NCI-H345 (cell line): ENCODE measurements around the gene TREM1.
"Not testable (repeated sequence)": the region's sequence is repeated elsewhere in the genome, so short reads cannot be mapped to it uniquely, and the experiment has no call there.

Experiments used
- DNase-seq: peaks from one replicate; lab custom pipeline; 2025; lab: John Stamatoyannopoulos, UW

The TREM1 gene

DNA sequence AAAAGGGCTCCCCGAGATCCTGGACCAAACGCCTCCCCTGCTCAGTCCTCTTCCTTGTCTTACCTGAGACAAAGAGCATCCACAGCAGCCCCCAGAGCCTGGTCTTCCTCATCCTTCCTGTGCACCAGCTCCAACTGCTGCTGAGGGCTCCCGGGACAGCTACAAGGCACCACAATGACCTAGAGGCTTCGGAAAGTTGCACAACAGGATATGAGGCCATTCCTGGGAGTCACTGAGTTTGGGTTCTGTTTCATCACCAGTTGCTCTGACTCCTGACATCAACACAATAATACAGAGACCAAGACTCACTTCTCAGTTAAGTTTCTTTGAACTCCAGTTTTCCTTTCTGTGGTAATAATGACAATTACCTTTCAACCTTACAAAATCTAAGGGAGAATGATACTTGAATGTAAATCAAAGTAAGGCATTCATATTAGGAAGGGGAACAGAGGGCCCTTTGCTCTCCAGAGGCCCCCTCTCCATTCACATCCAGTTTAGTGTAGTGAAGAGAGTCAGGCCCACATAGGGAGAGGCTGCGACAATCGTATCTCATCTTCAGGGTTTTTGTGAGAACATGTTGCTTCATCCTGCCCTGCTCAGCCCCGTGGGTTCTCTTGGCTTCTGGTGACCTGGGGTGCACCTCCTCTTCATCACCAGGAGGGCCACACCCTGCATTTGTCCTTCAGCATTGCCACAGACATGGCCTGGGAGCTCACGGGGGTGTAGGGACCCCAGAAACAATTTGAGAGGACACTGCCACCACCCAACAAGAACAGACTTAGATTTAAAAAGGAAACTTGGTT lies at the start of gene TREM1:
TREM1 (minus strand) TSS at position 139 of the 803 bp plus-strand sequence; CDS start at position 112, 27 bp downstream.
- no peak for DNase-seq

DNA sequence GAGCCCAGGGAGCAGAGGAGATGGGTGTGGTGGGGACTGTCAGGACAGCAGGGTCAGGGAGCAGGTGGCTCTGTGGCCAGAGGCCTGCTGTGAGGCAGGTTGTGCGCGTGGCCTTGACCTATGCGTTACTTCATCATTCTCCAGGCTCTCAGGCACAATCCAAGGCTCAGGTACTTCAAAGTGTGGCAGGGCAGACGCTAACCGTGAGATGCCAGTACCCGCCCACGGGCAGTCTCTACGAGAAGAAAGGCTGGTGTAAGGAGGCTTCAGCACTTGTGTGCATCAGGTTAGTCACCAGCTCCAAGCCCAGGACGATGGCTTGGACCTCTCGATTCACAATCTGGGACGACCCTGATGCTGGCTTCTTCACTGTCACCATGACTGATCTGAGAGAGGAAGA lies 49.5 kb upstream of the TREM1 start:
- no peak for DNase-seq

DNA sequence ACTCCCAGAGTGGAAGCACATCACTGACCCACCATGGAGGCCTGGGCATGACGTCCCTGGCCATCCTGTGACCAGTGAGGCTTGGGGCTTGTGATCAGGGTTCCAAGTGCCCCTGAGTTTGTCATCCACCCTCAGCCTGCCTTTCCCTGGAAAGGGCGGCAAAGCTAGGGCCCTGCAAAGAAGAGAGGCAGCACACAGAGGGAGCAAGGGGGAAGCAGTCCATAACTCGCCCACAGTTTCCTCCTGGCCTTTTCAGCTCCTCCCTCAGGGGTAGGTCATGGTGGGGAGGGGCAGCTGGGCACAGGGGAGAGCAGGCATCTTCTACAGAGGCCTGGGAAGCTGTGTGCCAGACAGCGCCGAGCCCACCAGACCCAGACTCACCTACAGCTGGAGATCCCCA lies 48.8 kb upstream of the TREM1 start, which contains the start of gene NCR2:
NCR2 (plus strand) TSS at position 313 of the 400 bp plus-strand sequence. CDS start 269 bp downstream, outside the sequence.
- DNase-seq = no peak

DNA sequence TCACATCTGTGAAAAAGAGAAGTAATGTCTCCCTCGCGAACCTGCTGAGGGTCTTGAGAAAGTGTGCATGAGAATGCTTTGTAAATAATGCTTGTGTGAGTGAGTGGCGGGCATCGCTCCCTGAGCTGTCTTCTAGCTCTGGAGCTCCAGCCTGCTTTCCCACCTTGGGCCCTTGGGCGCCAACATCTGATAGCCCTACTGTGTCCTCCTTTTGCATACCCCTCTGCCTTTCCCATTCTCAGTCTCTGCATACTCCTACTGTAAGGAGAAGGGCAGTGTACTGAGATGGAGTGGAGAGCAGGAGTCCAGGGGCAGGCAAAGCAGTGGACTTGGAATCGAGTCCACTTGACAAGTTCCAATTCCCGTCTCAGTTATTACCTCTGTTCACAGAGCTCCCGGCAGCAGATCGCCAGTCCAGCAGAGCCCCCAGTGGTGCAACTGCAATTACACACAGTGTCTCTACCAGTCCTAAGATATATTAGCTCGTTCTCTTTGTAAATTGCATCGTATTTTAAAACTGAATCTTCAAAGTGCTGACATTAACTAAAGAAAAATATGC lies 48.1 kb upstream of the TREM1 start:
- DNase-seq = no peak

DNA sequence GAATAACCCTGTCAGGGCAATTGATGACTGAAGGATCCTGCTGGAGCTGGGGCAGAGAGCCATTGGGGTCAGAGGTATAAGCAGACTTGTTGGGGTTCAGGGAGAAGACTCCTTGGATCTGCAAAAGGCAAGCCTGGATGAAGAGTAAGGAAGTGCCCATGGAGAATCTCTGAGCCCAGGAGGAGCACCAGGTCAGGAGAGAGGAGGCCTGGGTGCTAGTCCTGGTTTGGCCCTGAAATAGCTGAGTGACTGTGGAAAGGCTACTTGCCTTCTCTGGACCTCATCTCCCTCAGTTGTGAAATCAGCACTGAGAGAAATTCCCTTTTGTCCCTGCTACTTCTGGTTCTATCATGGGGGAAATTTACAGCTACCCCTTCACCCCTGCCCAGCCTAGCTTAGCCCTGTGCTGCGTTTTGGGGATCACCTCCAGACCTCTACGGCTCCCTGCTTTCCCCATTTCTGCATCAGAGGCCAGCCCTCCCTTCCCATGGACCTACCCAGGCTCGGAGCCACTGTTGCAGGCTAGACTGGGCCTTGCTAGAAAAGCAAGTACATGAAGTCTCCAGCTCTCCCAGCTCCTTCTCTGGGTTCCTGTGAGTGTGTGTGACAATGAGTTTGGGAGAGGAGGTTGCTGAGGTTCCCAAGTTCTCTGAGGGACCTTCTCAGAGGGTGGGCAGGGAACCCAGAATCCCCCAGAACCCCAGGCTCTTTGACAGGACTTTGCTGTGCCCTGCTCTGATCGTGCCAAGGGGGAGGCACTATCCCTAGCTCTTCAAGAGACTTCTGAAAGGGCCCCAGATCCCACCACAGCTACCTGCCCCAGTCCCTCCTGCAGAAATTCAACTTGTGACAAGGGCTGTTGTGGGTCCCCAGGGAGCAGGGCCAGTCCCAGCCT lies 46.6 kb upstream of the TREM1 start:
- no peak for DNase-seq

DNA sequence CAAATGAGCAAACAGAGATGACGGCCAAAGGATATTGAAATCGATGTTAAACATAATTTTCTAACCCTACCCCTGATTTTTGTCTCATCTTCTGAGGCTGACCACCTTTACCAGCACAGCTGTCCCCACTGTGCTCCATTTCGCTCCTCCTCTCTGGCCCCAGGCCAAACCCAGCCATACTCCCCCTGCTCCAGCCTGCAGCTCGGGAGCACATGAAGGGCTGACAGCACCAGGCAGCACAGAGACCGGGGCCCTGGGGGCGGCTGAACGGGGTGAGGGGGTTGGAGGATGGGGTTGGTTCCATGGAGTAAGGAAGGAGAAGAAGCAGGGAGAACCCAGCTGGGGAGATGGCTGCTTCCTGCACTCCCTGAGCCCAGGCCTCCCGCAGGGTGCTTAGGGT lies 45.8 kb upstream of the TREM1 start:
- no peak for DNase-seq

DNA sequence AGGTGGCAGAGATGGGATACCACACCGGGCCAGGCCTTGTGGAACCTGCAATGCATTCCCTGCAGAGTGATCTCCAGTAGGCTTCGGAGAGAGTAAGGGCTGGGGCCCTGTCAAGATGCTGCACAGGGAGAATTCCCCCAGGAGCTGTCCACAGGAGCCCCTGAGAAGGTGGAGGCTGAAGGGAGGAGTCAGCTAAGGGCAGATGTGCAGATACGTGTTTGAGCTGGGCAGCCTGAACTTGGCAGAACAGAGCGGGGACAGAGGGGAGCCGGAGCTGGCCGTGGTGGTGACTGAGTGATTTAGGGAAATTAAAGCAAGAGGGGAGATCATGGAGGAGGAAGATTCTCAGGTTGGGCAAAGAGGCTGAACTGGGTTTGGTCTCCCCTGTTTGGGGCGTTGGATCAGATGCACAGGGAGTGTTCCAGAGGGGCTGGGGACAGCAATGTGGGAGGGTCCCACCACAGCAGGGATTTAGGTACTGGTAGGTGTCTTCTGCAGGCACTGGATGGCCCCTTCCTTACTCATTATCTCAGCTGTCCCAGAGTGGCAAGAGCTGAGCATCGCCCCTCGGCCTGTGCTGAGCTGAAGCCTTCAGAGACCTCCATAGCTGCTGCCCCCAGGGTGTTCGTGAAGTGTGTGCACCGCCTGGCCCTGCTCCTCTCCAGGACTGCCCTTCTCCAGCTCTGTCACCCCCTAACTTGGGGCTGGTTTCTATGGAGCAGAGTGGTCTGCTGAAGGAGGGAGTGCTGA lies 45.1 kb upstream of the TREM1 start:
- DNase-seq = no peak

DNA sequence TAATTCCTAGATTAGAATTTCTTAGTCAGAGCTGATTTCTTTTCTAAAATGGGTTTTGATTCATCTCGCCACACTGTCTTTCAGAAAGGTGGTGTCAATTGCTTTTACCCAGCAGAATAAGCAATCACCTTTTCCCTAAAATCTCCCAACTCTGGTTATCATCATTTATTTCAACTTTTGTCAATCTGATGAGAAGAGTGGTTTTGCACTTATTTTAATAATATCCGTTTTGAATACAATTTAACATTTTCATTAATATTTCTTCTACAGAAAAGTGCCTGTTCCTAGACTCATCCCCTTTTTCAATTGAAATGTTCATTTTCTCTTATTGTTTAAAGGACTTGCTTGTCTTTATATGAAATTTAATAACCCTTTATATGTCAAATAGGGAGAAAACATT lies 40.7 kb upstream of the TREM1 start:
- DNase-seq = no peak

DNA sequence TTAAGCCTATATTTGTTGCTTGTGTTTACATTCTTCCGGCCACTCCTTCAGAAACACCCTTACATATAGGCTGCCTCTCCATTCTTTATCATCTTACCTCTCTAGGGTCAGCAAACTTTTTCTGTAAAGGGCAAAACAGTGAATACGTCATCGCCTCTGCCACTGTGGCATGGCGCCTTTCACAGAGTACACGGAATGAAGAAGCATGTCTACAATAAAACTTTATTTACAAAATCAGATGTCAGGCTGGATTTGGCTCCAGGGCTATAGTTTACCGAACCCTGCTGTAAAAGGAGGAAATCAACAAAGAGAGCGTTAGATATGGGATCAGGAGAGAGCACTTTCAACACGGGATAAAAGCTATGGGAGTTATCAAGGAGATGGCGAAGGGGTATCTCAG lies 39.6 kb upstream of the TREM1 start:
- DNase-seq = no peak

DNA sequence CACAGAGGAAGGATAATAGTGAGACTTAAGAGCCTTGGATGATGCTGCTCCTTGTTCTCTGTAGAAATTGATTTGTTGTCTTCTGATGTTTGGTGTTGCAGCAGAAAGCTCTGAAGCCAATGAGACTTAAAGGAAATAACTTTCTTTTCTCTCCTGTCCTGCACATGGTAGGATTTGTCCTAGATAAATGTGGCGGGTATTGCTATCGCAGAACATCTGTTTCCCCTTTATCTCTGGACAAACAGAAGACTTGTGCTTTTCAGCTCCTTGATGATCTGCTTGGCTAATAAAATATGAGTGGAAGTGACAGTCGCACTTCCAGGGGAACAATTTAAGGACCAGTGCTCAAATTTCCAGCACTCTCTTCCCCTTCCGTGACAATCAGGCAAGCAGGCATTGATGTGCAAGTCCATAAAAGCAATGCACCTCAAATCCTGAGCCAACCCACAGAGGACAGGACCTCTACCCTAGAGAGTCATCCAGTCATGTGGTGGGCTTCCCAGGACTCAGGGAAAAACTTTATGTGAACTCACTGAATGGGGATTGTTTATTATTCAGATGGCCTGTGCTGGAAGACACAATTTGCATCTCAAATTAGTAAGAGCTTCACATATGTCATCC lies 39.1 kb upstream of the TREM1 start:
- DNase-seq = no peak

DNA sequence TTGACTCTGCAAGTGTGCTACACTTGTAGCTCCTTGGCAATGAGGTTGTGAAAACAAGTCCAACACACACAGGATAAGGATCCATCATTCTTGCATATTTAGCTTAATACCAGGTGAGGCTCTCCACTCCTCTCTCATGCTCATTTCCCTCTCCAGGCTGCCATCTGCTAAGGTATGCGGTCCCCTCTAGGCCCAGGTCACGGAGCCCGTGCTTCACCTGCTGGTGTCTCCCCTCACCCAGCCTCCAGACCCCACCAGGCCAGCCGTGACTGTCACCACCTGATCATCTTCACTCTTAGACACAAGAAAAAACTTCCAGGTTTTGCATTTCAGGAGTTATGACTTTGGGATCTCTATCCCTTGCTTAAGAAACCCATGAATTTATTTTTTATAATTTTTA lies 34.7 kb upstream of the TREM1 start:
- DNase-seq = no peak

DNA sequence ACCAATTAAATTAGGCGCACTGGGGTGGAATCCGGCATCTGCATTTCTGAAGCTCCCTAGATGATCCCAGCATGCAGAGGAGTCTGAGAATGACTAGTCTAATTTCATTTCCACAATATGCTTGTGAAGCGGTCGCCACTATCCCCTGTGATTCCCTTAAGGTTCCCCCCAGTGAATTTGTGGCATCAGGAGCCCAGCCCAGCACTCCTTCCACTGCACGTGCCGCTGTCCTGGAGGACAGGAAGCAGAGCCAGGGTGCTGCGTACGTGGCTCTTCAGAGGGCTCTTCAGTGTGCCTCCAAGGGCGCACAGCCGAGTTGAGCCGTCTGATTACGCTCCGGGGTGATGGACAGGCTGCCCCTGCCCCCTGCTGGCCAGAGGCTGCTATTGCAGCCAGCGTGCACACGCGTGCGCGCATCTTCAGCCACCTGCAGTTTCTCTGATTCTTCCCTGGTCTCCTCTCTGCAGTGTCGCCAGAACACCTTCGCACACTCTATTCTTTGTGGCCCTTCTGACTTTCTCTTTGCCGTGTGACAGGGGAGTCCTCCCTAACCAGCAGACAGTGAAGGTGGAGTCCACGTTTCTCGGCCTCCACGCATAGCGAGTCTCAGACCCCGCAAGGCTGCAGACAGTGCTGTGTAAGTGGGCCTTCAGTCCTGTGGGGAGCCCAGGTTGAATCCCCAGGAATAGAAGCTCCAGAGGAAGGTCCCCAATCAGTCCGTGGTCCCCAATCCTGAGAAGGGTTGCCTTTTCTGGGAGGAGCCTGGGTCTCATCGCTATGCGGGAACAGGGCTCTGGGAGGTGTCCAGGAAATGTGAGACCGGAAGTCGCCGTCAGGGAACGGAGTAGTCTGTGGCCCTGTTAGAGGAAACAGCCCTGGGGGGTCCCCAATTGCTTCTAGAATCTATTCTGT lies 32.4 kb upstream of the TREM1 start:
- DNase-seq = peak; percentile 93

DNA sequence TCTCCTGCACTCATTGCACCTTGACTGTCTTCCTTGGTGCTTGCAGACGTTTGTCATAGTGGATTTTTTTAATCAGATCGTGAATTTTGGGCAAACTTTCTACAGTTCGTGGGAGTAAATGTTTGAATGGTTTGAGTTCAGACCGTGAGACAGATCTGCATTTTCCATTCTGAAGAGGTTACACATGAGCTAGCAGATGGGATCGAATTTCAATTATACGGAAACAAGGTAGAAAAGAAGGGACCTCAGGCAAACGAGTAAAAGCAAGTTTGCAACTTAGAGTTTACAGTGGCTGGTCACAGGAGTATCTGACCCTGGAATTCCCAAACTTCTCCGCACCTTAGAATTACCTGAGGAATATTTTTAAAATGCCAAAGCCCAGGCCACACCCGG lies 31.8 kb upstream of the TREM1 start:
- peak; percentile 39 for DNase-seq

DNA sequence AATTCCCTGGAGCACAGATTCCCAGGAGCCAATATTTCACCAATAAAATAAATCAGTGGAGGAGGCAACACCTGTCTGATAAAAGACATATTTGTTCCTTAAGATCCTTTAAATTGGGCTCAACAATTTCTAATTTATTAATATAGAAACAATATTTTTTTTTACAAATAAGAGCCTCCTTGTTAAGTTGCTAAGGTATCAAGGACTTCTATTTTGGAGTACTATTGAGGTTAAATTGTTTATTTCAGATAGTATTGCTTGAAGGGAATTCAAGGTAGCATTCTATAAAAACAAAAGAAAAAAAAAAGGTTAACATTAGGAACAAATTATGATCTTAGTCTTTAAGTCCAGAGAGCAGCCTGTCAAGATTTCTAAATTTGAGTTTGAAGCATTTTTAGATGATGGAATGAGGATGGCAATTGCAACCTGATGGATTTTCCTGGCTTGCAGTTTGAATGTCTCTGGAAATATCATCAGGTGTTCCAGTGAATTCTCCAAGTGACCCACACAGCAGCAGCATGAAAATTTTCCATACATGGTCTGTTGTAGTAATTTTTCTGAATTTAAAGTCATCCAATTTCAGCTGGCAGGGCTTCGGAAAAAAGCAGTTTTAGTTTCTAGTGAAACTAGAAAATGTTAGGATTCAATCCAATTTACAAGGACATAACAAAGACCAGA lies 29.6 kb upstream of the TREM1 start:
- no peak for DNase-seq

DNA sequence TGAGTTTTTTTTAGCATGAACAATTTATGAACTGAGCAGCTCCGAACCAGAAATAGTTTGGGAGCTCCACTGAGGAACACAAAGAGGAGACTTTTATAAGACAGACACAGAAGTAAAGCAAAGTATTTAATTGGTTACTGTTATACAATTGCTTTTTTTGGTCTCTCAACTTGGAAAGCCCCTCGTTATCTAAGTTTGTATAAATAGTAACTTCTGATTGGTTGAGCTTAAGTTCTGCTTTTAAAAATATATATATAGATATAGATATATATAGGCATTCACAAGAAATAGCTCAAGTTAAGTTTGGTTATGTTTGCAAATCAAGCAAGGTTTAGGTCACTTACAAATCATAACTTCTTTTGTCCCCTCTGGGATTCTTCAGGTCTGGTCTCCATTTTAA lies 28.7 kb upstream of the TREM1 start:
- no peak for DNase-seq

DNA sequence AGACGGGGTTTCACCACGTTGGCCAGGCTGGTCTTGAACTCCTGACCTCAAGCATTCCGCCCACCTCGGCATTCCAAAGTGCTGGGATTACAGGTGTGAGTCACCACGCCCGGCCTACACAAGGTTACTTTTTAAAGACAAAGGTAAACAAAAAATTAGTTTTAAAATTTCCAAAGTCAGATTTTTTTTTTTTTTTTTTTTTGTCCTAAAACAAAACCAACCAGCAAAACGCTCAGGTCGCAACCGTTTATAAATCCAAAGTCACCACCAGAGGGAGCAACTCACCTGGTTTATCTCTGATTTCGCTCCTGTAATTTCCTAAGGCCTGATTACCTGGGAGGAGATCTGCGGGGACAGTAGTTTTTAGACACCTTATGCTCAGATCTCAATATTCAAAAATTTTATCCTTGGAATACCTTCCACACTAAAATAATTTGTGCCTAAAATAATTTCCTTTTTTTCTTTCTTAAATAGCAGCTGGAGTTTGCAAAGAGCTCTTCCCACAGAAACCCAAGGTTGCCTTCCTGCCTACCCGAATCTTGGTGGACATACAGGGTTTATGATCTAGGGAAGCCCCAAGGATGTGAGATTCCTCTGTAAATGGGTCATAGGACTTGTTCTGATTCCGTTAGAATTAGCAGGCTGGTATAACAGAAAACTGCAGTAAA lies 19.8 kb upstream of the TREM1 start:
- peak; percentile 81 for DNase-seq

DNA sequence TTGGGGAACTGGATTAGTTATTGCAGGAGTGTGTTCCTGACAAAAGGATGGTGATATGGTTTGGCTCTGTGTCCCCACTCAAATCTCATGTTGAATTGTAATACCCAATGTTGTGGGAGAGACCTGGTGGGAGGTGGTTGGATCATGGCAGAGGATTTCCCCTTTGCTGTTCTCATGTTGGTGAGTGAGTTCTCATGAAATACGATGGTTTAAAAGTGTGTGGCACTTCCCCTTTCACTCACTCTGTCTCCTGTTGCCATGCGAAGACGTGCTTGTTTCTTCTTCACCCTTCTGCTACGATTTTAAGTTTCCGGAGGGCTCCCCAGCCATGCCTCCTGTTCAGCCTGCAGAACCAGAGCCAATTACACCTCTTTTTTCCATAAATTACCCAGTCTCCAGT lies 16.2 kb upstream of the TREM1 start:
- DNase-seq = no peak

DNA sequence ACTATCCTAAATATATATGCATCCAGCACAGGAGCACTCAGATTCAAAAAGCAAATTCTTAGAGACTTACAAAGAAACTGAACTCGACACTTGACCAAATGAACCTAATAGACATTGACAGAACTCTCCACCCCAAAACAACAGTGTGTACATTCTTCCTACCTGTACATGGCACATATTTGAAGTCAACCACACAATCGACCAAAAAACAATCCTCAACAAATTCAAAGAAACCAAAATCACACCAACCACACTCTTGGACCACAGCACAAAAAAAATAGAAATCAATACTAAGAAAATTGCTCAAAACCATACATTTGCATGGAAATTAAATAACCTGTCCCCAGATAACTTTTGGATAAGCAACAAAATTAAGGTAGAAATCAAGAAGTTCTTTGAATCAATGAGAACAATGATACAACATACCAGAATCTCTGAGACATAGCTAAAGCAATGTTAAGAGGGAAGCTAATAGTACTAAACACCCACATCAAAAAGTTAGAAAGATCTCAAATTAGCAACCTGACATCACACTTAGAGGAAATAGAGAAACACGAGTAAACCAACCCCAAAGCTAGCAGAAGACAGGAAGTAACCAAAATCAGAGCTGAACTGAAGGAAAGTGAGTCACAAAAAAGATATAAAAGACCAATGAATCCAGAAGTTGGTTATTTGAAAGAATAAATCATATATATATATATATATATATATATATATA lies 12.5 kb upstream of the TREM1 start:
- no peak for DNase-seq

DNA sequence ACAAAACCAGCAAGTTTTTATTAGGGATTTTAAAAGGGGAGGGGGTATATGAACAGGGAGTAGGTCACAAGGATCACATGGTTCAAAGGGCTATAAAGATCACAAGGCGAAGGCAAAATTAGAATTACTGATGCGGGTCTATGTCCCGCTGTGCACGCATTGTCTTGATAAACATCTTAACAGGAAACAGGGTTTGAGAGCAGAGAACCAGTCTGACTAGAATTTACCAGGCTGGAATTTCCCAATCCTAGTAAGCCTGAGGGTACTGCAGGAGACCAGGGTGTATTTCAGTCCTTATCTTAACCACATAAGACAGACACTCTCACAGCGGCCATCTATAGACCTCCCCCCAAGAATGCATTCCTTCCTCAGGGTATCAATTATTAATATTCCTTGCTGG lies 10.8 kb upstream of the TREM1 start:
- DNase-seq = not testable (repeated sequence)
